Motor neuron (in vitro differentiated cells): Measurements from ENCODE around the gene DNAAF2. TPM values are rescaled to one million over a fixed set of nuclear protein-coding genes. Genes with fewer than 3 reads are reported as not detected.
A peak's percentile ranks its signal among the peaks of the same experiment; 100 is the strongest.
"Not testable (repeated sequence)": the region's sequence is repeated elsewhere in the genome, so short reads cannot be mapped to it uniquely, and the experiment has no call there.

ENCODE experiments used
- ATAC-seq, 8 experiments: fragments of 200-7000 bp; cut with Tn5 transposase; replicated peaks in 6 of 8; 2 replicates each; pipeline ENCODE4 v1.8.0; 2021; ENCODE audit warnings: mild to moderate bottlenecking in 8 of 8, moderate library complexity in 8 of 8
- H3K27ac ChIP-seq, 2 donors: fragments of 250-450 bp; sonication (Bioruptor Pico); 2 replicates each; pipeline ENCODE4 v1.9.0; 2021; ENCODE audit warnings: antibody characterized with exemption in 2 of 2, mild to moderate bottlenecking in 2 of 2, moderate library complexity in 1 of 2
- H3K4me1 ChIP-seq, 2 donors: fragments of 250-450 bp; sonication (Bioruptor Pico); replicated peaks in 1 of 2; 2 replicates each; pipeline ENCODE4 v1.6.1; 2021; ENCODE audit warnings: antibody characterized with exemption in 2 of 2, mild to moderate bottlenecking in 2 of 2, moderate library complexity in 1 of 2
- H3K4me3 ChIP-seq, 5 donors: fragments of 250-450 bp; sonication (Bioruptor Pico); 2 replicates each; pipeline ENCODE4 v1.9.0; 2021; ENCODE audit warnings: antibody characterized with exemption in 5 of 5, mild to moderate bottlenecking in 5 of 5, moderate library complexity in 4 of 5
- WGBS, 10 experiments: fragments of 450-650 bp; shearing (Covaris generic); methylation state at CpG; one replicate each; pipeline ENCODE4 v1.0.0; 2022; 5-methylcytosine and 5-hydroxymethylcytosine counted together
- in situ Hi-C, 9 experiments: fragments of 400-800 bp; cut with MboI; loops; one replicate each; pipeline ENCODE4 v1.15.0; 2021; ENCODE audit warnings: low sequenced_read_pairs in 9 of 9, low pct_unique_long_range_greater_than_20kb in 2 of 9; ENCODE audit not compliant: unreplicated experiment in 9 of 9
- total RNA-seq, 8 experiments: library from RNA; unstranded; fragments of 300-600 nt; gene quantifications; 2 replicates each; pipeline versions ENCODE4 v1.2.3 to v1.2.4, GENCODE V29; 2022

Gene DNAAF2, protein sequence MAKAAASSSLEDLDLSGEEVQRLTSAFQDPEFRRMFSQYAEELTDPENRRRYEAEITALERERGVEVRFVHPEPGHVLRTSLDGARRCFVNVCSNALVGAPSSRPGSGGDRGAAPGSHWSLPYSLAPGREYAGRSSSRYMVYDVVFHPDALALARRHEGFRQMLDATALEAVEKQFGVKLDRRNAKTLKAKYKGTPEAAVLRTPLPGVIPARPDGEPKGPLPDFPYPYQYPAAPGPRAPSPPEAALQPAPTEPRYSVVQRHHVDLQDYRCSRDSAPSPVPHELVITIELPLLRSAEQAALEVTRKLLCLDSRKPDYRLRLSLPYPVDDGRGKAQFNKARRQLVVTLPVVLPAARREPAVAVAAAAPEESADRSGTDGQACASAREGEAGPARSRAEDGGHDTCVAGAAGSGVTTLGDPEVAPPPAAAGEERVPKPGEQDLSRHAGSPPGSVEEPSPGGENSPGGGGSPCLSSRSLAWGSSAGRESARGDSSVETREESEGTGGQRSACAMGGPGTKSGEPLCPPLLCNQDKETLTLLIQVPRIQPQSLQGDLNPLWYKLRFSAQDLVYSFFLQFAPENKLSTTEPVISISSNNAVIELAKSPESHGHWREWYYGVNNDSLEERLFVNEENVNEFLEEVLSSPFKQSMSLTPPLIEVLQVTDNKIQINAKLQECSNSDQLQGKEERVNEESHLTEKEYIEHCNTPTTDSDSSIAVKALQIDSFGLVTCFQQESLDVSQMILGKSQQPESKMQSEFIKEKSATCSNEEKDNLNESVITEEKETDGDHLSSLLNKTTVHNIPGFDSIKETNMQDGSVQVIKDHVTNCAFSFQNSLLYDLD
- total RNA-seq: 10 to 100 TPM in 7 of 8 experiments, 1 to 10 TPM in 1; 9.8 to 20.5 (median 13.3) TPM

DNA sequence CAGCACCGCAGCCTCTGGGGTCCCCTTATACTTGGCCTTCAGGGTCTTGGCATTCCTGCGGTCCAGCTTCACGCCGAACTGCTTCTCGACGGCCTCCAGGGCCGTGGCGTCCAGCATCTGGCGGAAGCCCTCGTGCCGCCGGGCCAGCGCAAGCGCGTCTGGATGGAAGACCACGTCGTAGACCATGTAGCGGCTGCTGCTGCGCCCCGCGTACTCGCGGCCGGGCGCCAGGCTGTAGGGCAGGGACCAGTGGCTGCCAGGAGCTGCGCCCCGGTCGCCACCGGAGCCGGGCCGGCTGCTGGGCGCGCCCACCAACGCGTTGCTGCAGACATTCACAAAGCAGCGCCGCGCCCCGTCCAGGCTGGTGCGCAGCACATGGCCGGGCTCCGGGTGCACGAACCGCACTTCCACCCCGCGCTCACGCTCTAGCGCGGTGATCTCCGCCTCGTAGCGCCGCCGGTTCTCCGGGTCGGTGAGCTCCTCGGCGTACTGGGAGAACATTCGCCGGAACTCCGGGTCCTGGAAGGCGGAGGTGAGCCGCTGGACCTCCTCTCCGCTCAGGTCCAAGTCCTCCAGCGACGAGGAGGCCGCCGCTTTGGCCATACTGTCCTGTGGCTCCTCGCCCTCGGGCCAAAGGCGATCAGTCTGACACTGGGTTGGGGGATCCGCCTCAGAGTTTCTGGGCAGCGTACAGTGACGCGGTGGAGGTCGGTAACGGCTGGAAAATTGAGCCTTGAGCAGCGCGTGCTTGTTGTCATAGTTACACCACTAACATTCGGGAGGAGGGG is at the start of gene DNAAF2:
Gene DNAAF2 (minus strand): TSS at position 698 of the 788 bp plus-strand sequence. CDS start 95 bp downstream, at position 603.
- 0% methylated on average over 1 to 5 of the region's 80 CpGs; no CpG with 5 or more reads in 7 of the 10 experiments for WGBS, 10 experiments
- in situ Hi-C loops: loop anchor here in 4 of 9 experiments (10.0 to 25.0 kb wide), 3 partner anchors 128 to 478 kb away; partner anchors contain the start of genes KLHDC2 (in 3 of the 4) and VCPKMT (in 1 of the 4)
- H3K4me1 ChIP-seq: peaks cover 6 to 13% of the 10 kb centered on the region in 2 donors
- peak within 1 kb of the TSS; percentile 88 to 92 for H3K27ac ChIP-seq
- peak; percentile 48 to 60 (median 54) for ATAC-seq
- H3K4me3 ChIP-seq: peak within 1 kb of the TSS; percentile 56 to 90 (median 70)

DNA sequence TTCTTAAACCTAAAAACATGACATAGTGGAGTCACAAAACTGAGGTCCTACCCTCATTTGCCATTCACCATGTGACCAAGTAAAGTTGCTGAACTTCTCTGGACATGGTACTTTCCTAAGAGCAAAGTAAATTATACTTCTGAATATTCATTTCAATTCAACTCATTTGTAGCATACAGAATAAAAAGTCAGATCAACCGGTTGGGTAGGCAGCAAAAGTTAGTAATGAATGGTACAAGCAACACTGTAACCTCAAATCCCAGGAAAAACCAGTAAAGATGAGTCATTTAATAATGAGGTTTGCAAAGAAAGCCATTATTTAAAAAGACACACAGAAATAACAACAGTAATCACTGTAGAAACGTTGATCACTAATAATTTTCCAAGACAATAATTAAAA is 44.2 kb upstream of the DNAAF2 start:
- ATAC-seq: no peak
- 8 to 100% (median 80%) methylated on average over 2 of the region's 2 CpGs; no CpG with 5 or more reads in 1 of the 10 experiments for WGBS, 10 experiments
- H3K27ac ChIP-seq: no peak overlapping the region

DNA sequence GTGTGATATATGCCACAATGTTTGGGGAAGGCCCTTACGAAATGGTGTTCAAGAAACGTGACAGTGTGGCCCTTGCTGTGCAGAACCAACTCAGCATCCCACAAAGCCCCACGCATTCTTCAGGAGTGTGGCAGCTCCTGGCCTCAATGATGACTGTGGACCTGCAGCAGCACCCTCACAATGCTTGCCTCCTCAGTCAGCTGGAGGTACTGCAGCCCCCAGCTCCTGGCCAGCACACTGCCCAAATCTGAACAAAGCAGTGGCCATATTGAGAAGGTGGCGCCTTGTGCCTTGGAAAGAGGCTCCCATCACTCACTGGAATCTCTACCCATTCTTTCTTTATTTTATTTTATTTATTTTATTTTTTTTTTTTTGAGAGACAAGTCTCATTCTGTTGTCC is 42.6 kb upstream of the DNAAF2 start:
- WGBS, 10 experiments: 86 to 100% (median 100%) methylated on average over 1 to 2 of the region's 4 CpGs; no CpG with 5 or more reads in 4 of the 10 experiments
- in situ Hi-C loops: no loop called here
- ATAC-seq: peak in 1 of 8 experiments; percentile 44
- no peak overlapping the region for H3K4me3 ChIP-seq
- no peaks in the 10 kb centered on the region for H3K4me1 ChIP-seq
- H3K27ac ChIP-seq: no peak overlapping the region

More for the DNA sequence above, 44.2 kb upstream of the DNAAF2 start:
- in situ Hi-C loops: no loop called here
- no peaks in the 10 kb centered on the region for H3K4me1 ChIP-seq
- H3K4me3 ChIP-seq: no peak overlapping the region

DNA sequence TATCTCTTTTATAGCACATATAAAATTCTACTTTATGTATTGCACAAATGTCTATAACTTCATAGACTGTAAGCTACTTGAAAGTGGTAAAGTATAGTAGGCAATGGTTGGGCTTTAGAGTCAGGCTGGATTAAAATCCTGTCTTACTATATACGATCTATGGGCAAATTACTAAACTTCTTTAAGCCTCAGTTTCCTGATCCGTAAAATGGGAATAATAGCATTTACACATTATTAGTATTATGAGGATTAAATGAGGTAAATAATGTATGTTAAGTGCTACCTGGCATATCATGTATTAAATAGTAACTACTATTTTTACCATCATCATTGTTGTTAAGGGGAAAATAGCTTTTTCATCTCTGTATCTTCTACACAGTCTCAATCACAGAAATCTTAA is 38.5 kb upstream of the DNAAF2 start:
- in situ Hi-C loops: no loop called here

DNA sequence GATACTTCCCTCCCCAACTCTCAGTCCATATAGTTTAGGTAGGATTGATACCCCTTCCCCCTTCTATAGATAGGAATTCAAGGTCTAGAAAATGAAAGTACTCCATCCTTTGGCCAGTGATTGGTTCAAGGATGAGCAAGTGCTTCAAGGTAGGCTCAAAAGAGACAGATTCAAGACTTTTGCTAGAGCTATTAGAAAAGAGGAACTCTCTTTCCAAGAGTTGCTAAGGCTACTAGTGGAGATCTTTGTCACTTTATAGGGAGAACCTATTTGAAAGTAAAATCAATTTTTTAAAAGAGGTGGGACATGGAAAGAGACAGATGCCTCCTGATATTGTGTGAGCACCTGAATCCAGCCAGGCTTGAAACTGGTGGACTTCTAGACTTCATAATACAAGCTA is 35.4 kb upstream of the DNAAF2 start:
- ATAC-seq: no peak
- H3K4me3 ChIP-seq: no peak overlapping the region
- in situ Hi-C loops: no loop called here
- H3K27ac ChIP-seq: no peak overlapping the region
- H3K4me1 ChIP-seq: no peaks in the 10 kb centered on the region

More for the DNA sequence above, 38.5 kb upstream of the DNAAF2 start:
- no peak overlapping the region for H3K4me3 ChIP-seq
- H3K27ac ChIP-seq: no peak overlapping the region
- no peaks in the 10 kb centered on the region for H3K4me1 ChIP-seq
- 90 to 100% (median 100%) methylated on average over 1 to 2 of the region's 2 CpGs; no CpG with 5 or more reads in 1 of the 10 experiments for WGBS, 10 experiments
- ATAC-seq: no peak

DNA sequence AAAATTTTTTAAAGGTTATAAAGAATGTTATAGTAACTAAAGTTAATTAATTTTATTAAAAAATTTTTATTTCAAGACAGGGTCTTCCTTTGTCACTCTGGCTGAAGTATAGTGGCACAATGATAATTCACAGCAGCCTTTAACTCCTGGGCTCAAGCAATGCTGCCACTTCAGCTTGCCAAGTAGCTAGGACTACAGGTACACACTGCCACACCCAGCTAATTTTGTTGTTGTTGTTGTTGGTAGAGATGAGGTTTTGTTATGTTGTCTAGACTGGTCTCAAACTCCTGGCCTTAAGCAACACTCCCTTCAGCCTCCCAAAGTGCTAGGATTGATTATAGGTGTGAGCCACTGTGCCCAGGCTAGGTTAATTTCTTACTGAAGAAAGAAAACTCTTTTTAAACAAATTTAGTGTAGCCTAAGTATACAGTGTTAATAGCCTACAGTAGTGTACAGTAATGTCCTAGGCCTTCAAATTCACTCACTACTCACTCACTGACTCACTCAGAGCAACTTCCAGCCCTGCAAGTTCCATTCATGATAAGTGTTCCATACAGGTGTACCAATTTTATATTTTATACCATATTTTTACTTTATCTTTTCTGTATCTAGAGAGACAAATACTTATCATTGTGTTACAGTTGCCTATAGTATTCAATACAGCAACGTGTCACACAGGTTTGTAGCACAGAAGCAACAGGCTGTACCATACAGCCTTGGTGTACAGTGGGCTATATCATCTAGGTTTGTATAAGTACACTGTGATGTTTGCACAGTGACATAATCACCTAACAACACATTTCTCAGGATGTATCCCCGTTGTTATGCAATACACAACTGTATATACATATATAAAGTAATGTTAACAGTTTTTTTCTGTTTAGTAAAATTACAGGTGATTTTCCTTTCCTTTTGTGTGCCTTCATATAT is 24.7 kb upstream of the DNAAF2 start:
- H3K27ac ChIP-seq: no peak overlapping the region
- no peaks in the 10 kb centered on the region for H3K4me1 ChIP-seq
- ATAC-seq: no peak
- WGBS, 10 experiments: 62 to 100% (median 93%) methylated on average over 1 to 2 of the region's 2 CpGs
- in situ Hi-C loops: no loop called here
- no peak overlapping the region for H3K4me3 ChIP-seq

DNA sequence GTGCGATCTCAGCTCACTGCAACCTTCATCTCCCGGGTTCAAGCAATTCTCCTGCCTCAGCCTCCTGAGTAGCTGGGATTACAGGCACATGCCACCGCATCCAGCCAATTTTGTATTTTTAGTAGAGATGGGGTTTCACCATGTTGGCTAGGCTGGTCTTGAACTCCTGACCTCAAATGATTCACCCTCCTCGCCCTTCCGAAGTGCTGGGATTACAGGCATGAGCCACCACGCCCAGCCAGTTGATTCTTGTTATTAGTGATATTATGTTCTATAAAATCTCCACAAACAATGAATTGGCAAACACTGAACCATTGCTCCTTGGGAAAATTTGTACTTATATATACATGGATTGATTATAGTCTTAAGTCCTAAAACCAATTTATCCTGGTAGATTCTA is 22.5 kb upstream of the DNAAF2 start:
- 79 to 100% (median 95%) methylated on average over 1 to 5 of the region's 6 CpGs; no CpG with 5 or more reads in 3 of the 10 experiments for WGBS, 10 experiments
- in situ Hi-C loops, H3K4me3 ChIP-seq: not testable (repeated sequence)

DNA sequence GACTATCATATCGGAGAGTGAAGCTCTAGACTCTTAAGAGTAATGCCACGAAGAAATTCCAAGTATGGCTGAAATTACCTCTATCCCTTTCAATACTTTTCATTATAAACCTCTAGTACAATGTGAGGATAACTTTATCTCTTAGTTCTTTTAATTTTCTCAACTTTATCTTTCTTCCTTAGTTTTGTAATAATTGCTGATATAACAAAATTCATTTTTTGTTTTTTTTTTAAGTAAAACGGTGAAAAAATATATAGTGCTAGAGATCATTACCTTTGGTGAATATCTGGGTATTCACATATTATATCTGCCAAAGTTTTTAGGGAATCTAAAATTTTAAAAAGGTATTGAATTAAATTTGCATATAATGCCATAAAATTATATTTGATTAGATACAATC is 19.5 kb upstream of the DNAAF2 start:
- WGBS, 10 experiments: 80 to 100% (median 100%) methylated on average over 2 to 3 of the region's 3 CpGs
- no peak overlapping the region for H3K27ac ChIP-seq
- in situ Hi-C loops: no loop called here
- H3K4me1 ChIP-seq: no peaks in the 10 kb centered on the region
- ATAC-seq: no peak
- H3K4me3 ChIP-seq: no peak overlapping the region

More for the DNA sequence above, 22.5 kb upstream of the DNAAF2 start:
- H3K27ac ChIP-seq, H3K4me1 ChIP-seq: not testable (repeated sequence)
- peak in 2 of 8 experiments; percentile 26 to 48 for ATAC-seq

DNA sequence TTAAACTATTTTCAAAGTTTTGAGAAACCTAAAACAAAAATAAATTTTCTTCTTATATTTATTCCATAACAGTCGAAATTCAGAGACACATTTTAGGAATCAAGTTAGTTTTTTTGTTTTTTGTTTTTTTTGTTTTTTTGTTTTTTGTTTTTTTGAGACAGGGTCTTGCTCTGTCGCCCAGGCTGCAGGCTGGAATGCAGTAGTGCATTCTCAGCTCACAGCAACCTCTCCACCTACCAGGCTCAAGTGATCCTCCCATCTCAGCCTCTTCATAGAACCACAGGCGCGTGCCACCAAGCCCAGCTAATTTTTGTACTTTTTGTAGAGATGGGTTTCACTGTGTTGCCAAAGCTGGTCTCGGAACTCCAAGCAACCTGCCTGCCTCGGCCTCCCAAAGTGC is 18.5 kb upstream of the DNAAF2 start:
- 92 to 100% (median 95%) methylated on average over 1 to 6 of the region's 6 CpGs; no CpG with 5 or more reads in 1 of the 10 experiments for WGBS, 10 experiments
- H3K4me3 ChIP-seq: no peak overlapping the region
- in situ Hi-C loops: no loop called here
- H3K4me1 ChIP-seq: no peaks in the 10 kb centered on the region
- H3K27ac ChIP-seq: no peak overlapping the region
- no peak for ATAC-seq

DNA sequence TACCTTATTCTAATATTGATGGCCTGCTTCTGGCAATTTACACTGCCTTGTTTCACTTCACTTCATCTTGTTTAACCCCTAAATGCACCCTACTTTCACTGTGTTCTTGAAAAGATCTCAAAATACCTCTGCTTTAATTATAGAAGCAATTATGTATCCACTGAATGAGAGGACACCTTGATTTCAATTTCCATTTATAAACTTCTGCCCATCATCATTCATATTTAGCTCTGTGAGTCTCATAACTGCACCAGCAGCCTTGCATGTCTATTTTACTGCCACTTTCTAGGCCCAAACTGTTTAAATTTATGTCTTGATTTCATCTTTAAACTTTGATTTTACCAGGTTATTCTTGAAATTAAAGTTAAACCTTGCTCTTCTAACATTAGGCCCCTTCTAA is 7.1 kb upstream of the DNAAF2 start:
- no peak for ATAC-seq
- Histone ChIP-seq H3K4me1 (no peaks in the 10 kb centered on the region), H3K4me3 (no peak overlapping the region), H3K27ac (no peak overlapping the region)
- in situ Hi-C loops: loop anchor here in 2 of 9 experiments (25.0 kb wide), 2 partner anchors 120 to 470 kb away; partner anchors contain the start of genes KLHDC2 (in 1 of the 2) and VCPKMT (in 1 of the 2)

DNA sequence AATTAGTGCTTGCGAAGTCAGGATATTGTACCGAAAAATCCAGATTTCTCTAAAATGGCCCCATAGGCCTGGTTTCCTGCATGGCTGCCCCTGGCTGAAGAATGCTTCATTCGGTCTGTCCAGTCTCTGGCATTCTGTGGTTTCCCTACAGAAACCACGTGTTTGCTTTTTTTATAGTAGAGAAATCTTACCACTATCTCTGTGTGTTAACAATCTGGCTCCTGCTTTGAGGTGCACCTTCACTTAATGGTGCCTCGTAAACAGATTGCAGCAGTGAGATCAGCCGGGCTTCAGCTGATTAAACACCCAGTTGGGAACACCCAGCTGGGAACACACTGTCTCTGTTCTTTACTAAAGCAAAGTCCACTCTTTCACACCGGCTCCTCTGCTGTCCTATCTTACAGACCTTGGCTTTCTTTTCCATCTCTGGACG is 6.7 kb upstream of the DNAAF2 start:
- H3K4me3 ChIP-seq: no peak overlapping the region
- peak overlapping the region in 1 of 2 donors; percentile 33 for H3K27ac ChIP-seq
- in situ Hi-C loops: loop anchor here in 2 of 9 experiments (25.0 kb wide), 2 partner anchors 121 to 471 kb away; partner anchors contain the start of genes KLHDC2 (in 1 of the 2) and VCPKMT (in 1 of the 2)
- no peaks in the 10 kb centered on the region for H3K4me1 ChIP-seq
- peak in 5 of 8 experiments; percentile 20 to 79 (median 49) for ATAC-seq
- 54 to 97% (median 83%) methylated on average over 3 to 8 of the region's 8 CpGs for WGBS, 10 experiments
